Neural cell (in vitro differentiated cells): Measurements from ENCODE around the gene EVC. TPM values are rescaled to one million over a fixed set of nuclear protein-coding genes. Genes with fewer than 3 reads are reported as not detected.

Experiments used
- H2AFZ ChIP-seq: fragments of 200-600, 300-800 bp; sonication (generic), shearing (Covaris generic); 2 replicates; pipeline ENCODE4 v1.6.0; 2014; ENCODE audit warnings: low read depth, mild to moderate bottlenecking, antibody characterized with exemption, low read length, moderate library complexity
- H3F3A ChIP-seq: fragments of 200-600 bp; shearing (Covaris generic); 2 replicates; pipeline ENCODE4 v1.6.1; 2016; ENCODE audit warnings: mild to moderate bottlenecking, moderate library complexity, mixed read lengths, antibody characterized with exemption, low read length; ENCODE audit not compliant: insufficient read depth, poor library complexity, severe bottlenecking
- H3K27ac ChIP-seq: fragments of 200-600, 300-800 bp; sonication (generic), shearing (Covaris generic); 2 replicates; pipeline ENCODE4 v1.5.1; 2014; ENCODE audit warnings: mild to moderate bottlenecking, low read length, moderate library complexity
- H3K27me3 ChIP-seq: fragments of 300-800, 200-600 bp; sonication (generic), shearing (Covaris generic); 2 replicates; pipeline ENCODE4 v1.6.0; 2014; ENCODE audit warnings: mild to moderate bottlenecking, low read depth, low read length, moderate library complexity; ENCODE audit not compliant: insufficient read depth
- H3K36me3 ChIP-seq: fragments of 300-800, 200-600 bp; sonication (generic), shearing (Covaris generic); 2 replicates; pipeline ENCODE4 v1.5.1; 2014; ENCODE audit warnings: mild to moderate bottlenecking, antibody characterized with exemption, low read length, moderate library complexity; ENCODE audit not compliant: insufficient read depth
- H3K4me2 ChIP-seq: fragments of 300-800, 200-600 bp; sonication (generic), shearing (Covaris generic); 2 replicates; pipeline ENCODE4 v1.6.0; 2014; ENCODE audit warnings: mild to moderate bottlenecking, low read length
- H3K4me3 ChIP-seq: fragments of 300-800, 200-600 bp; sonication (generic), shearing (Covaris generic); 2 replicates; pipeline ENCODE4 v1.5.1; 2014; ENCODE audit warnings: mild to moderate bottlenecking, low read length, moderate library complexity
- H3K79me2 ChIP-seq: fragments of 200-600 bp; shearing (Covaris generic); replicated peaks from 2 replicates; pipeline ENCODE4 v1.6.0; 2014; ENCODE audit warnings: mild to moderate bottlenecking, low read length, moderate library complexity; ENCODE audit not compliant: insufficient read depth
- H3K9ac ChIP-seq: fragments of 300-800, 200-600 bp; sonication (generic), shearing (Covaris generic); 2 replicates; pipeline ENCODE4 v1.6.1; 2016; ENCODE audit warnings: mild to moderate bottlenecking, low read length, mixed read lengths
- H3K9me2 ChIP-seq: fragments of 200-600 bp; shearing (Covaris generic); 2 replicates; pipeline ENCODE4 v1.6.1; 2016; ENCODE audit warnings: mild to moderate bottlenecking, low read length, mixed read lengths; ENCODE audit not compliant: insufficient read depth
- H3K9me3 ChIP-seq: fragments of 200-600, 300-800 bp; sonication (generic), shearing (Covaris generic); 2 replicates; pipeline ENCODE4 v1.6.1; 2016; ENCODE audit warnings: mild to moderate bottlenecking, mixed run types, low read length, moderate library complexity, mixed read lengths
- H4K20me1 ChIP-seq: fragments of 200-600 bp; shearing (Covaris generic); 2 replicates; pipeline ENCODE4 v1.6.1; 2016; ENCODE audit warnings: mild to moderate bottlenecking, mixed run types; ENCODE audit not compliant: insufficient read depth
- EP300 ChIP-seq: fragments of 450-650 bp; conservative IDR thresholded peaks from 2 replicates; pipeline ENCODE4 v1.6.1; 2014; ENCODE audit warnings: antibody characterized with exemption, mild to moderate bottlenecking, moderate library complexity; ENCODE audit not compliant: poor library complexity, severe bottlenecking
- EZH2 ChIP-seq: fragments of 200-600, 300-800 bp; shearing (Covaris generic), sonication (generic); IDR thresholded peaks from 2 replicates; pipeline ENCODE4 v1.6.1; 2014; ENCODE audit warnings: antibody characterized with exemption, low read length, borderline replicate concordance, mild to moderate bottlenecking; ENCODE audit not compliant: insufficient read depth, poor library complexity, severe bottlenecking
- MXI1 ChIP-seq: fragments of 450-650 bp; conservative IDR thresholded peaks from 2 replicates; pipeline ENCODE4 v1.6.1; 2014; ENCODE audit warnings: antibody characterized with exemption, mild to moderate bottlenecking; ENCODE audit not compliant: poor library complexity, severe bottlenecking
- POLR2AphosphoS5 ChIP-seq: IDR thresholded peaks from 2 replicates; pipeline ENCODE4 v1.6.1; 2012
- RAD21 ChIP-seq: fragments of 450-650 bp; conservative IDR thresholded peaks from 2 replicates; pipeline ENCODE4 v1.6.1; 2014; ENCODE audit warnings: antibody characterized with exemption, mild to moderate bottlenecking, moderate library complexity
- SMC3 ChIP-seq: fragments of 450-650 bp; conservative IDR thresholded peaks from 2 replicates; pipeline ENCODE4 v1.6.1; 2014; ENCODE audit warnings: antibody characterized with exemption, mild to moderate bottlenecking, moderate library complexity; ENCODE audit not compliant: poor library complexity
- TAF1 ChIP-seq: IDR thresholded peaks from 2 replicates; pipeline ENCODE4 v1.6.1; 2012; ENCODE audit warnings: low read depth
- polyA plus RNA-seq: library from polyadenylated mRNA; depleted of rRNA; stranded (reverse); fragments of >200 nt; gene quantifications from 2 replicates; pipeline ENCODE4 v1.2.3, GENCODE V29; 2014
- TF ChIP-seq, protein P1 (sequence below): IDR thresholded peaks from 2 replicates; pipeline ENCODE4 v1.6.1; 2012; ENCODE audit warnings: borderline replicate concordance
- TF ChIP-seq, protein P2 (sequence below): fragments of 450-650 bp; IDR thresholded peaks from 2 replicates; pipeline ENCODE4 v1.5.1; 2014; ENCODE audit warnings: antibody characterized with exemption, mild to moderate bottlenecking, moderate library complexity; ENCODE audit not compliant: poor library complexity, severe bottlenecking

Gene EVC
- polyA plus RNA-seq, 1 donor from 2014 or later, result 0.48 TPM

DNA sequence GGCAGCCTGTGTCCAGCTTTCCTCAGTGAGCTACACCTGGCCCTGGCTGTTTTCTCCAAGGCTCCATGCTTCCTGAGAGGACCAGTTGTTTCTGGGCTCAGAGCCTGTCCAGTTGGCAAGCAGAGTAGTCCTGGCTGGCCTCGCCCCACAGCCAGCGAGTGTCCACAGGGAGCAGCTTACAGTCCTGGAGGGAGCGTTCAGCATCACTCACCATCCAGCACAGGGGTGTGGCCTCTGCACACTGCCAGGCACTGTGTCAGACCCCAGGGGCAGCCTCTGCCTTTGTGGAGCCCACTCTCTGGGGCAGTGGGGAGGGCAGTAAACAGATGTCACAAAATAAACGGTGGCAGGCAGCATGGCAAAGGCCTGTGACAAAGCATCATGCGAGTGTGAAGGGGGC is 23.9 kb downstream of the EVC start:
- Histone ChIP-seq H3K4me3 (no peak overlapping the region), H3K9ac (no peak overlapping the region), H3K9me2 (no peaks in the 10 kb centered on the region), H2AFZ (no peak overlapping the region), H3K79me2 (no peaks in the 10 kb centered on the region), H3K4me2 (no peak overlapping the region), H3K27ac (no peak overlapping the region), H3K9me3 (no peaks in the 10 kb centered on the region), H3K36me3 (no peaks in the 10 kb centered on the region), H3F3A (no peaks in the 10 kb centered on the region), H4K20me1 (no peaks in the 10 kb centered on the region), H3K27me3 (no peaks in the 10 kb centered on the region)
- TF ChIP-seq POLR2AphosphoS5, result no peak
- TF ChIP-seq MXI1, result no peak
- no peak for TF ChIP-seq EZH2
- TF ChIP-seq, protein P1, sequence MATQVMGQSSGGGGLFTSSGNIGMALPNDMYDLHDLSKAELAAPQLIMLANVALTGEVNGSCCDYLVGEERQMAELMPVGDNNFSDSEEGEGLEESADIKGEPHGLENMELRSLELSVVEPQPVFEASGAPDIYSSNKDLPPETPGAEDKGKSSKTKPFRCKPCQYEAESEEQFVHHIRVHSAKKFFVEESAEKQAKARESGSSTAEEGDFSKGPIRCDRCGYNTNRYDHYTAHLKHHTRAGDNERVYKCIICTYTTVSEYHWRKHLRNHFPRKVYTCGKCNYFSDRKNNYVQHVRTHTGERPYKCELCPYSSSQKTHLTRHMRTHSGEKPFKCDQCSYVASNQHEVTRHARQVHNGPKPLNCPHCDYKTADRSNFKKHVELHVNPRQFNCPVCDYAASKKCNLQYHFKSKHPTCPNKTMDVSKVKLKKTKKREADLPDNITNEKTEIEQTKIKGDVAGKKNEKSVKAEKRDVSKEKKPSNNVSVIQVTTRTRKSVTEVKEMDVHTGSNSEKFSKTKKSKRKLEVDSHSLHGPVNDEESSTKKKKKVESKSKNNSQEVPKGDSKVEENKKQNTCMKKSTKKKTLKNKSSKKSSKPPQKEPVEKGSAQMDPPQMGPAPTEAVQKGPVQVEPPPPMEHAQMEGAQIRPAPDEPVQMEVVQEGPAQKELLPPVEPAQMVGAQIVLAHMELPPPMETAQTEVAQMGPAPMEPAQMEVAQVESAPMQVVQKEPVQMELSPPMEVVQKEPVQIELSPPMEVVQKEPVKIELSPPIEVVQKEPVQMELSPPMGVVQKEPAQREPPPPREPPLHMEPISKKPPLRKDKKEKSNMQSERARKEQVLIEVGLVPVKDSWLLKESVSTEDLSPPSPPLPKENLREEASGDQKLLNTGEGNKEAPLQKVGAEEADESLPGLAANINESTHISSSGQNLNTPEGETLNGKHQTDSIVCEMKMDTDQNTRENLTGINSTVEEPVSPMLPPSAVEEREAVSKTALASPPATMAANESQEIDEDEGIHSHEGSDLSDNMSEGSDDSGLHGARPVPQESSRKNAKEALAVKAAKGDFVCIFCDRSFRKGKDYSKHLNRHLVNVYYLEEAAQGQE, result no peak
- TF ChIP-seq EP300, result no peak
- no peak for TF ChIP-seq RAD21
- no peak for TF ChIP-seq SMC3
- TF ChIP-seq, protein P2, sequence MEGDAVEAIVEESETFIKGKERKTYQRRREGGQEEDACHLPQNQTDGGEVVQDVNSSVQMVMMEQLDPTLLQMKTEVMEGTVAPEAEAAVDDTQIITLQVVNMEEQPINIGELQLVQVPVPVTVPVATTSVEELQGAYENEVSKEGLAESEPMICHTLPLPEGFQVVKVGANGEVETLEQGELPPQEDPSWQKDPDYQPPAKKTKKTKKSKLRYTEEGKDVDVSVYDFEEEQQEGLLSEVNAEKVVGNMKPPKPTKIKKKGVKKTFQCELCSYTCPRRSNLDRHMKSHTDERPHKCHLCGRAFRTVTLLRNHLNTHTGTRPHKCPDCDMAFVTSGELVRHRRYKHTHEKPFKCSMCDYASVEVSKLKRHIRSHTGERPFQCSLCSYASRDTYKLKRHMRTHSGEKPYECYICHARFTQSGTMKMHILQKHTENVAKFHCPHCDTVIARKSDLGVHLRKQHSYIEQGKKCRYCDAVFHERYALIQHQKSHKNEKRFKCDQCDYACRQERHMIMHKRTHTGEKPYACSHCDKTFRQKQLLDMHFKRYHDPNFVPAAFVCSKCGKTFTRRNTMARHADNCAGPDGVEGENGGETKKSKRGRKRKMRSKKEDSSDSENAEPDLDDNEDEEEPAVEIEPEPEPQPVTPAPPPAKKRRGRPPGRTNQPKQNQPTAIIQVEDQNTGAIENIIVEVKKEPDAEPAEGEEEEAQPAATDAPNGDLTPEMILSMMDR, result no peak
- TF ChIP-seq TAF1, result no peak

DNA sequence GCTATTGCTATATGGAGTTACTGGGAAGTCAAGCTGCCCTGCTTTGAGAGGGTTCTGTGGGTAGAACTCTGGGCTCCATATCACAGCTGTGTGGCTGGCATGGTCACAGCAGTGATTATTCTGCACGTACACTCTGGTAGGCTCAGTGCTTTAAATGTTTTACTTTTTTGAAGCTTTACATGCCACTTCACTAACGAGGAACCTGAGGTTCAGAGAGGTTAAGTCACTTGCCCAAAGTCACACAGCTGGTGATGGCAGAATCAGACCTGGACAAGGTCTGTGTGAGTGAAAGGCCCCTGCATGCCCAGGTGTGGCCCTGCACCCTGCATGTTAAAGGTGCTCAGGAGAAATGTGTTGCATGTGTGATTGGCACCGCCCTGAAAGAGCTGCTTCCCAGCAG is 24.5 kb downstream of the EVC start:
- no peak overlapping the region for H2AFZ ChIP-seq
- no peaks in the 10 kb centered on the region for H3K36me3 ChIP-seq
- H3K79me2 ChIP-seq, result no peaks in the 10 kb centered on the region
- no peaks in the 10 kb centered on the region for H3K9me2 ChIP-seq
- H3K9ac ChIP-seq, result no peak overlapping the region
- no peak overlapping the region for H3K4me3 ChIP-seq
- no peaks in the 10 kb centered on the region for H4K20me1 ChIP-seq
- H3K27ac ChIP-seq, result no peak overlapping the region
- H3K4me2 ChIP-seq, result no peak overlapping the region
- H3F3A ChIP-seq, result no peaks in the 10 kb centered on the region
- H3K9me3 ChIP-seq, result no peaks in the 10 kb centered on the region
- no peaks in the 10 kb centered on the region for H3K27me3 ChIP-seq
- TF ChIP-seq, protein P2, result no peak
- TF ChIP-seq EP300 (no peak), TAF1 (no peak), MXI1 (no peak), SMC3 (no peak), RAD21 (no peak), EZH2 (no peak), POLR2AphosphoS5 (no peak)
- TF ChIP-seq, protein P1, result no peak
